ENCODE results near the gene GRM5.
"Not testable (repeated sequence)": the region's sequence is repeated elsewhere in the genome, so short reads cannot be mapped to it uniquely, and the experiment has no call there.

Gene GRM5

GRCh38 chr11:88961621-88962020 lies 104.2 kb downstream of the GRM5 start:
- not testable (repeated sequence) for DNase-seq

DNA sequence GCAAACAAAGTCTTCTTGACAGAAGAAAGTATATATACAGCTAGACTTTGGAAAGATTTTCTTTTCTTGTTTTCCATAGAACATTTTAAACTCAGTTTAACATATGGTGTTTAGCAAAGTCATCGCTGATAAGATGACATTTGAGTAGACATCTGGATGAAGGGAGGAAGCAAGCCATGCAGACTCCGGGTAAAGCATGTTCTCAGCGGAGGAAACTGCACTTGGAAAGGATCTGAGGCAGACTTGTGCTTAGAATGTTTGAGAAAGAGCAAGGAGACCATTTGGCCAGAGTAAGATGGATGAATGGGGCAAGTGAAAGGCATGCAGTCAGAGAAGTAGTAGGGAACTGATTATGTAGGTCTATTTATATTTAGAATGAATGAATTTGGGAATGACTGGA lies 105.9 kb downstream of the GRM5 start:
- not testable (repeated sequence) for DNase-seq

DNA sequence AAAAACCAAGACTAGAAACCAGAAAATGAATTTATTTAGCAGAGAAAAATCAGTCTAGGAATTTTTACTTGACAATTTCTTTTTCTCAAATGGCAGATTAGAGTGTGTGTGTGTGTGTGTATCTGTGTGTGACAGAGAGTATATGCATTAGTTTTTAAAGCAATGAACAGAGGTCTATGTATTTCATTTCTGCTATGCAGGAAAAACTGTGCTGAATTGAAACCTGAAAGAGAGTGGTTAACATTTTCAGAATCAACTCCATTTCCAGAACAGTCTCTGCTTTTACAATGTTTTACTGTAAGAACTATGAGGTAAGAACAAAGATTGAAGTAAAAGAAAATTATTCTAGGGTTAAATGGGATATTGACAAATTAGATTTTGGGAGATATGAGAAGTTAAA lies 114.8 kb downstream of the GRM5 start:
- no peak for DNase-seq

- DNase-seq: not testable (repeated sequence)
These were observed 116.9 kb downstream of the GRM5 start for GRCh38 chr11:88948908-88949307.

- DNase-seq: not testable (repeated sequence)
These were observed 117.8 kb downstream of the GRM5 start for GRCh38 chr11:88947843-88948572.

- not testable (repeated sequence) for DNase-seq
These were observed 136.1 kb downstream of the GRM5 start for GRCh38 chr11:88929665-88930064.

- not testable (repeated sequence) for DNase-seq
These were observed 148.7 kb downstream of the GRM5 start for GRCh38 chr11:88917065-88917464.

DNA sequence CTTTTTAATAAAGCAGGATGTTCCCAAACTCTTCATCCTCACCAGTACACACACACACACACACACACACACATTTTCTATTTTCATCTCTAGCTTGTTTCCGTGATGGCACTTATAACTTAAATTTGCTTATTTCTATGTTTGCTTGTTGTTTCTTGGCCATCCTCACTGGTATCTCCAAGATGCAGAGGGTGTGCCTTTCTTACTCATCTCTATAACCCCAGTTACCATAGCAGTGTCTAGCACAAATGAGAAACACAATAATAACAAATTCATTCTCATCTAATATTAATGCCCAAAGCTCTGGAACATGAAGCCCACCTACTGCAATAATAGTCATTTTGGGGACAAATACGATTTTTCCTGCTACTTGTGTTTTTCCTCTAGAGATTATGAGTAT lies 156.3 kb downstream of the GRM5 start:
- DNase-seq: no peak

DNA sequence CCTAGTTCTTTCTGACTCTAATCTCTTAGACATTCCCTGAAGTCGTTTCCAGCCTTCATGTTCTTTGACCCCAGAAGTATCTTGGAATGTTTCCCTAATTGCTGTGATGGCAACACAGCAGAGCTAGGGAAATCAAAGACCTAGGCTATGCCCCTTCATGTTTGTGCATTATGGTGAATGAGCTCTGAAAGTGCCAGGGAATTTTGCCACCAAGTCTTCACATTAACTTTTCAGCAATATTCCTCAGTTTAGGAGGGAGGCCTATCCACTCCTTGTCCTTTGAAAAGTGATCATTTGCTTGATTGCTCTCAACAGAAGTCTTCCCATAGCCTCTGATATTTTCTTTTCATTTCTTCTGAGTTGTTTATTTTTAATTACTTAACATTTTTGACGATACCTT lies 164.3 kb downstream of the GRM5 start:
- DNase-seq: not testable (repeated sequence)

DNA sequence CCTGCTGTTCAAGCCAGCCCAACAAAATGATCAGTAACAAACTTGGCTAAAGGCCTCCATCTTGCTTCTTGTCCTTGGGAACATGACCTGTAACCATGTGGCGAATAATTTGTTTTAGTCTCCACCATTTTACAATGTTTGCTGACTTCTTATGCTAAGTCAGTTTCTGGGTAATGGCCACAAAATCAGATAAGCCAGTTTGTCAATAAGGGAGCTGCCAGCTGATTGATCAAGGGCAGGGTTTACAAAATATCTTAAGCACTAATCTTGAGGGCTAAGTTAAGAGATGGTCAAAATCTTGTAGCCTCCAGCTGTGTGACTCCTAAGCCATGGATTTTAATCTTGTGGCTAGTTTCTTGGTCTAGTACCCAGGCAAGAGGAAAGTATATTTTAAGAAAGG lies 176.9 kb downstream of the GRM5 start:
- not testable (repeated sequence) for DNase-seq

DNA sequence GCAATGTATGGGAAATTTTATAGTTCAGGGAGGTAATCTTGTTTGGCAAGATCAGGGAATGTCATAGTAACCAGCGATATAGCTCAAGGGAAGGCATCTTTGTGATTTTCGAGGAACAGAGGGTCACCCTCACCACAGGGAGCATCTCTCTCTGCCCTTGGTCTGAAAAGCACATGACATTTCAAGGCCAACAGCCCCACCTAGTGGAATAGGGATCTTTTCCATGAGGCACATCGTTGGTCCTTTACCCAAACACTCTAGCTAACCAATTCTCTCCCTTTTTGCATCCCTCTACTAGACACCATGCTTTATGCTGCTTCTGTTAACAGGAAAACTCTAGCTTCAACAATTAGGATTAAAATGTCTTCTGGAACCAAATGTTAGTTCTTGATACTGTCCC lies 179.0 kb downstream of the GRM5 start:
- DNase-seq: peak; percentile 31

DNA sequence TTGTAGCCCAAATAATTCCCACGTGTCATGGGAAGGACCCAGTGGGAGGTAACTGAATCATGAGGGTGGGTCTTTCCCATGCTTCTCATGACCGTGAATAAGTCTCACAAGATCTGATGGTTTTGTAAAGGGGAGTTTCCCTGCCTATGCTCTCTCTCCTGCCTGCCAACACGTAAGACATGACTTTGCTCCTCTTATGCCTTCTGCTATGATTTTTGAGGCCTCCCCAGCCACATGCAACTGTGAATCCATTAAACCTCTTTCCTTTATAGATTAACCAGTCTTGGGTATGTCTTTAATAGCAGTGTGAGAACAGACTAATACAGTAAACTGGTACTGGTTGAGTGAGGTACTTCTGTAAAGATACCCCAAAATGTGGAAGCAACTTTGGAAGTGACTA lies 183.0 kb downstream of the GRM5 start:
- DNase-seq: not testable (repeated sequence)

GRCh38 chr11:88861618-88862017 lies 204.2 kb downstream of the GRM5 start:
- no peak for DNase-seq

DNA sequence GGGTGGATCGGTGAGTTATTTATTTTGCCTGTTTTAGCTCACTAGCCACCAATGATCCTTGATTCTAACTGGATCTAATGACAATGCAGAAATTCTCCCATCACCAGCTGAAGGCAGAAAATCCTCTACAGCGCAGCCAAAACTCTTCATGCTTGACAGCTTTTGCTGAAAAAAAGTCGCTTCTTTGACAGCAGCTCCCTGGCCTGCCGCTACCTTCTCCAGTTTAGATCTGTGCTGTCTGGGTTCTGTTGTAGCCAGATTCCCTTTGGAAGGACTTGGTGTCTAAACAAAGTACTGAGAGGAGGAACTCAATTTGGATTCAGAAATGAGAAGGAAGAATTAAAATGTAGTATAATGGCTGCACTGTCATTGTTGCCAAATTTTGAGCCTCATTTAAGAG lies 205.4 kb downstream of the GRM5 start:
- DNase-seq: not testable (repeated sequence)

DNA sequence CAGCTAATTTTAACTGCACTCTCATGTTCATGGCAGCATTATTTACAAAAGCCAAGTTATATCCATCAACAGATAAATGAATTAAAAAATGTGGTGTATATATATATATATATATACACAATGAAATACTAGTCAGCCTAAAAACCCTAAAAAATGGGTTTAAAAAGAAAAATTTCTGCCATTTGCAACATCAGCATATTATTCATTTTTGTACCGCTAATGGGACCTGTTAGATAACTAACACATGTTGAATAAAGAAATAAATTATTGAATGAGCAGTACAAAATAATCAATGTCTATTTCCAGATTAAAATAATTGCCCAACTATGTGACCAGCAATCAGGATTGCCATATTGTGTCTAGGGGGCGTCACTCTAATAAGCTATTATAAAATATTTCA lies 211.8 kb downstream of the GRM5 start:
- DNase-seq: not testable (repeated sequence)

- not testable (repeated sequence) for DNase-seq
These were observed 214.2 kb downstream of the GRM5 start for GRCh38 chr11:88851547-88851946.

DNA sequence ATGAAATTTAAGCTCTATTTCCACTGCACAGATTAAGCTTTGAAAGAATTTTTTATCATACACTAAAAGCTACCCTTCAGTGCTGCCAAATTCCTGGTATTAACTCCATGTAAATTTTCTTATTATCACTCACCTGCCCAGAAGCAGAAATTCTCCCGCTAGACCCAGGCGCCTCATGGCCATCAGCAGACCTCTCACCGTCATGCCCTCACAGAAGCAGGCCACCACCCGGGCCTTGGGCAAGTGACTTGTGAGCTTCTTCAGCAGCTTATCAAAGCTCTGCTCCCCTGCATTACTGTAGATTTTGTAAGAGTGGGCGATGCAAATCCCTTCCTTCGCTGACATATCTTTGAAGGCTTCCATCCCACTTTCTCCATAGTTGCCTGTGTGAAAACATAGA lies 216.0 kb downstream of the GRM5 start:
- DNase-seq: not testable (repeated sequence)

GRCh38 chr11:88849368-88849767 lies 216.4 kb downstream of the GRM5 start:
- no peak for DNase-seq

DNA sequence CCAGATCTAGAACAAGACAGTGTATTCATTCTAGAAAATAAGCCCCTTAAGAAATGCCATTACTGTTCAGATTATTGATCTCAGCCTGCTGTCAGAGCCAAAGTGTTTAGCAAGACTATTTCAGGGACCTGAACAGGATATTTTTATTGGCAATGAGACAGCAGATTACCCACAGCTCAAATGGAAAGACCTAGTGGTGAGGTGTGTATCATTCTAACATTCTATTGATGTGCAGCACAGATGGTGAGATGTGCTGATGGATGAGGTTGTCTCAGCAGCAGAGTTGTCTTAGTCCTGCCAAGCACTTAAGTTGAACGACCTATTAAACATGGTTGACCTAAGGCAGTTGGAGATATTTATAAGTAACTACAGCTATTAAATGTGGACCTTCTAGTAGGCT lies 219.5 kb downstream of the GRM5 start:
- DNase-seq: not testable (repeated sequence)

DNA sequence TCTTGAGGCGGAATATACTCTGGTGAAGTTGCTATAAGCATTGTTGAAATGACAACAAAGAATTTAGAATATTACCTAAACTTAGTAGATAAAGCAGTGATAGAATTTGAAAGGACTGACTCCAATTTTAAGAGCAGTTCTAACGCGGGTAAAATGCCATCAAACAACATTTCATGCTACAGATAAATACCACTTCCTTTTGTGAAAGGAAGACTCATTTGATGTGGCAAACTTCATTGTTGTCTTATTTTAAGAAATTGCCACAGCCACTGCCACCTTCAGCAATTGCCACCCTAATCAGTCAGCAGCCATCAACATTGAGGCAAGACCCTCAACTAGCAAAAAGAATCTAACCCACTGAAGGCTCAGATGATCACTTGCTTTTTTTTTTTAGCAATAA lies 220.8 kb downstream of the GRM5 start:
- DNase-seq: not testable (repeated sequence)

- not testable (repeated sequence) for DNase-seq
These were observed 221.9 kb downstream of the GRM5 start for GRCh38 chr11:88843766-88844426.

DNA sequence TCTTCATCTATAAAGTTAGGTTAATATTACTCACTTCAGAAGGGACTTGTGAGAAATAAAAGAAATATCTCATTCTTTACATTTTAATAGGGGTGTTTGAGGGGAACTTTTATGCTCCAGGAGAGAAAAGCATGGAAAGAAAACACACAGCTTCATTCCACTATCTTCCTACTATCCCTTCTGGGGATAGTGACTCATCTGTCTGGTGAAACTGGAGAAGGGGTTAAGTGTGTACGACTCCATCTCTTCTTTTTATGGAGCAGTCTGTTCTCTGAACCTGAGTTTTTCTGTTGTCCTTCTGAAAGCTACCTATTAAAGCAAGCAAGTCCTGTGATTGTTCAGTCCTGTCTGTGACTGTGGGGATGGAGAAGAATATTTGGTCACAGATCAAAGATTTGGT lies 227.6 kb downstream of the GRM5 start:
- not testable (repeated sequence) for DNase-seq

DNA sequence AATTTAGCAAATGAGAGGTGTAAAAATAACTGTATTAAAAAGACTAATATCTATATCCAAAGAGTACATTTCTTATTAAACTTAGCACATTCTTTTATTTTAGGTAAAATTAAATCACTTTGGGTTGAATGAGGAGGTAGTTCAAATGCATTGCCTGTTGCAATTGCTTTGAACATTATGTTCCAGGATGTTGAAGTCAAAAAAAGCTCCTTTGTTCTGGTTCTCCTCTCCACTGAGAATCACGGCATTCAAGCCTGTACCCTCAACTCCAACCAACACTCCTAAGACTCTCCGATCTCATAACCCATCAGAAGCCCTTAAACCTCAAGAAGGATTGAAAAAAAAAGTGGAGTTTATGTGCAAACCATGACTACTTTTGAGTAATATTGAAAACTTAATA lies 230.1 kb downstream of the GRM5 start:
- DNase-seq: not testable (repeated sequence)

- DNase-seq: no peak
These were observed 234.4 kb downstream of the GRM5 start for GRCh38 chr11:88831303-88831890.
